ENCODE results near the gene PRKRIP1.

DNA sequence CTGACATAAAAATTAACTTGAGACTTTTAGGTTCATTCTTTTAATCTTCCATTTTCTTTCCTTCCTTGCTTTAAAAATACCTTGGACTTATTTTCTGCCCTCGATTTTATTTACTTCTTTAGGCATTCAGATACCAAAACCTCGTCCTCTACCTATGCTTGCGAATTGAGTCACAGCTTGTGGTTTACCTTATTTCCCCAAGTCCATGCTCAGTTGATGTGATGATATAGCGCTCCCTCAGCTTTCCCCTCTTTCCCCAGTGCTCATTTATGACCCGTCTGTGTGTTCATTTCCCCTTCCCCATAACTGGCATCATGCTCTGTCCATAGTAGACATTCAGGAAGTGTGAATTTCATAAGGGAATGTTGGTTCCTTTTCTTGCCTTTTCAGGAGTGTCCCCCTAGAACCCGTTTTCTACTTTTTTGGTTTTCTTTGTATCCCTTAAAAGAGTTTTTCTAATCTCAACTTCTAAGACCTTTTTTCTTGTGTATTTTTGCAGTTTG lies 19.1 kb upstream of the PRKRIP1 start:
- TF ChIP-seq, protein P1, sequence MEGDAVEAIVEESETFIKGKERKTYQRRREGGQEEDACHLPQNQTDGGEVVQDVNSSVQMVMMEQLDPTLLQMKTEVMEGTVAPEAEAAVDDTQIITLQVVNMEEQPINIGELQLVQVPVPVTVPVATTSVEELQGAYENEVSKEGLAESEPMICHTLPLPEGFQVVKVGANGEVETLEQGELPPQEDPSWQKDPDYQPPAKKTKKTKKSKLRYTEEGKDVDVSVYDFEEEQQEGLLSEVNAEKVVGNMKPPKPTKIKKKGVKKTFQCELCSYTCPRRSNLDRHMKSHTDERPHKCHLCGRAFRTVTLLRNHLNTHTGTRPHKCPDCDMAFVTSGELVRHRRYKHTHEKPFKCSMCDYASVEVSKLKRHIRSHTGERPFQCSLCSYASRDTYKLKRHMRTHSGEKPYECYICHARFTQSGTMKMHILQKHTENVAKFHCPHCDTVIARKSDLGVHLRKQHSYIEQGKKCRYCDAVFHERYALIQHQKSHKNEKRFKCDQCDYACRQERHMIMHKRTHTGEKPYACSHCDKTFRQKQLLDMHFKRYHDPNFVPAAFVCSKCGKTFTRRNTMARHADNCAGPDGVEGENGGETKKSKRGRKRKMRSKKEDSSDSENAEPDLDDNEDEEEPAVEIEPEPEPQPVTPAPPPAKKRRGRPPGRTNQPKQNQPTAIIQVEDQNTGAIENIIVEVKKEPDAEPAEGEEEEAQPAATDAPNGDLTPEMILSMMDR (IDR thresholded peaks at IDR 0.05), result no peak
- TF ChIP-seq POLR2AphosphoS5 (IDR thresholded peaks at IDR 0.05; ENCODE audit: low read depth, low read length), result no peak
- TF ChIP-seq, protein P2, sequence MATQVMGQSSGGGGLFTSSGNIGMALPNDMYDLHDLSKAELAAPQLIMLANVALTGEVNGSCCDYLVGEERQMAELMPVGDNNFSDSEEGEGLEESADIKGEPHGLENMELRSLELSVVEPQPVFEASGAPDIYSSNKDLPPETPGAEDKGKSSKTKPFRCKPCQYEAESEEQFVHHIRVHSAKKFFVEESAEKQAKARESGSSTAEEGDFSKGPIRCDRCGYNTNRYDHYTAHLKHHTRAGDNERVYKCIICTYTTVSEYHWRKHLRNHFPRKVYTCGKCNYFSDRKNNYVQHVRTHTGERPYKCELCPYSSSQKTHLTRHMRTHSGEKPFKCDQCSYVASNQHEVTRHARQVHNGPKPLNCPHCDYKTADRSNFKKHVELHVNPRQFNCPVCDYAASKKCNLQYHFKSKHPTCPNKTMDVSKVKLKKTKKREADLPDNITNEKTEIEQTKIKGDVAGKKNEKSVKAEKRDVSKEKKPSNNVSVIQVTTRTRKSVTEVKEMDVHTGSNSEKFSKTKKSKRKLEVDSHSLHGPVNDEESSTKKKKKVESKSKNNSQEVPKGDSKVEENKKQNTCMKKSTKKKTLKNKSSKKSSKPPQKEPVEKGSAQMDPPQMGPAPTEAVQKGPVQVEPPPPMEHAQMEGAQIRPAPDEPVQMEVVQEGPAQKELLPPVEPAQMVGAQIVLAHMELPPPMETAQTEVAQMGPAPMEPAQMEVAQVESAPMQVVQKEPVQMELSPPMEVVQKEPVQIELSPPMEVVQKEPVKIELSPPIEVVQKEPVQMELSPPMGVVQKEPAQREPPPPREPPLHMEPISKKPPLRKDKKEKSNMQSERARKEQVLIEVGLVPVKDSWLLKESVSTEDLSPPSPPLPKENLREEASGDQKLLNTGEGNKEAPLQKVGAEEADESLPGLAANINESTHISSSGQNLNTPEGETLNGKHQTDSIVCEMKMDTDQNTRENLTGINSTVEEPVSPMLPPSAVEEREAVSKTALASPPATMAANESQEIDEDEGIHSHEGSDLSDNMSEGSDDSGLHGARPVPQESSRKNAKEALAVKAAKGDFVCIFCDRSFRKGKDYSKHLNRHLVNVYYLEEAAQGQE (IDR thresholded peaks at IDR 0.05; ENCODE audit: insufficient read depth in 1 of 2, low read depth in 2 of 2, low read length in 1 of 2), result no peak
- no peak for TF ChIP-seq SIN3A (IDR thresholded peaks at IDR 0.05; ENCODE audit: borderline replicate concordance, insufficient read depth, low read depth, low read length)

Data from Panc1 (cell line).